HUES6 (cell line): ENCODE measurements around the gene SDF2.
"Not testable (repeated sequence)": the region's sequence is repeated elsewhere in the genome, so short reads cannot be mapped to it uniquely, and the experiment has no call there.

ENCODE experiments used
- H3K27ac ChIP-seq: 2 replicates; pipeline ENCODE4 v1.7.0; 2013; ENCODE audit warnings: low read depth, mild to moderate bottlenecking, low read length, inconsistent platforms
- H3K27me3 ChIP-seq: 2 replicates; pipeline ENCODE4 v1.6.1; 2013; ENCODE audit warnings: low read length; ENCODE audit not compliant: control insufficient read depth, insufficient read depth
- H3K36me3 ChIP-seq: 2 replicates; pipeline ENCODE4 v1.6.1; 2013; ENCODE audit warnings: low read length; ENCODE audit not compliant: control insufficient read depth, insufficient read depth
- H3K4me1 ChIP-seq: 2 replicates; pipeline ENCODE4 v1.6.1; 2013; ENCODE audit warnings: low read length; ENCODE audit not compliant: control insufficient read depth, insufficient read depth
- H3K4me3 ChIP-seq: 2 replicates; pipeline ENCODE4 v1.5.1; 2013; ENCODE audit warnings: low read depth, low read length
- H3K9ac ChIP-seq: one replicate; pipeline ENCODE4 v1.6.1; 2013; ENCODE audit warnings: mild to moderate bottlenecking, low read length
- H3K9me3 ChIP-seq: 2 replicates; pipeline ENCODE4 v1.6.1; 2013; ENCODE audit warnings: low read depth, low read length; ENCODE audit not compliant: control insufficient read depth, insufficient read depth

The SDF2 gene

GRCh38 chr17:28675980-28676379, 14.3 kb upstream of the SDF2 start:
- Histone ChIP-seq H3K27me3 (no peaks in the 10 kb centered on the region), H3K4me1 (no peaks in the 10 kb centered on the region), H3K36me3 (peaks cover 97% of the 10 kb centered on the region), H3K27ac (no peak overlapping the region), H3K9ac (no peak overlapping the region), H3K9me3 (no peaks in the 10 kb centered on the region), H3K4me3 (no peak overlapping the region)

- H3K9me3 ChIP-seq, result no peaks in the 10 kb centered on the region
- peaks cover 96% of the 10 kb centered on the region for H3K36me3 ChIP-seq
- no peak overlapping the region for H3K9ac ChIP-seq
- H3K4me1 ChIP-seq, result no peaks in the 10 kb centered on the region
- H3K27me3 ChIP-seq, result no peaks in the 10 kb centered on the region
- no peak overlapping the region for H3K27ac ChIP-seq
- no peak overlapping the region for H3K4me3 ChIP-seq
Measured at GRCh38 chr17:28675490-28675889, 13.8 kb upstream of the SDF2 start.

- Histone ChIP-seq H3K36me3 (peaks cover 78% of the 10 kb centered on the region), H3K9ac (no peak overlapping the region), H3K4me3 (no peak overlapping the region), H3K9me3 (no peaks in the 10 kb centered on the region), H3K27ac (no peak overlapping the region), H3K4me1 (no peaks in the 10 kb centered on the region), H3K27me3 (no peaks in the 10 kb centered on the region)
Measured at GRCh38 chr17:28669918-28670317, 8.2 kb upstream of the SDF2 start.

GRCh38 chr17:28667870-28668269, 6.2 kb upstream of the SDF2 start:
- no peak overlapping the region for H3K4me3 ChIP-seq
- peaks cover 63% of the 10 kb centered on the region for H3K36me3 ChIP-seq
- H3K27me3 ChIP-seq, result no peaks in the 10 kb centered on the region
- peaks cover 3% of the 10 kb centered on the region; the same call in 1 of the 2 replicates for H3K4me1 ChIP-seq
- H3K9ac ChIP-seq, result no peak overlapping the region
- no peak overlapping the region for H3K27ac ChIP-seq
- no peaks in the 10 kb centered on the region for H3K9me3 ChIP-seq

- Histone ChIP-seq H3K9me3 (no peaks in the 10 kb centered on the region), H3K27me3 (no peaks in the 10 kb centered on the region), H3K9ac (no peak overlapping the region), H3K27ac (no peak overlapping the region), H3K4me1 (peaks cover 5% of the 10 kb centered on the region; the same call in 1 of the 2 replicates), H3K4me3 (no peak overlapping the region), H3K36me3 (peaks cover 45% of the 10 kb centered on the region)
Measured at GRCh38 chr17:28665994-28666393, 4.3 kb upstream of the SDF2 start.

GRCh38 chr17:28663723-28664122, 2.0 kb upstream of the SDF2 start:
- no peak overlapping the region for H3K9ac ChIP-seq
- no peak overlapping the region for H3K4me3 ChIP-seq
- peaks cover 48% of the 10 kb centered on the region for H3K36me3 ChIP-seq
- H3K9me3 ChIP-seq, result peaks cover 12% of the 10 kb centered on the region
- peaks cover 5% of the 10 kb centered on the region; the same call in 1 of the 2 replicates for H3K4me1 ChIP-seq
- no peaks in the 10 kb centered on the region for H3K27me3 ChIP-seq
- no peak overlapping the region for H3K27ac ChIP-seq

- Histone ChIP-seq H3K27me3 (no peaks in the 10 kb centered on the region), H3K4me1 (peaks cover 5% of the 10 kb centered on the region; the same call in 1 of the 2 replicates), H3K4me3 (peak overlapping the region; percentile 98), H3K9ac (peak overlapping the region; percentile 95), H3K9me3 (peaks cover 21% of the 10 kb centered on the region), H3K27ac (peak overlapping the region; percentile 88), H3K36me3 (peaks cover 46% of the 10 kb centered on the region)
Measured at GRCh38 chr17:28662527-28662829, 772 bp upstream of the SDF2 start.

- H3K9me3 ChIP-seq, result peaks cover 29% of the 10 kb centered on the region
- not testable (repeated sequence) for H3K27me3 ChIP-seq, H3K9ac ChIP-seq, H3K4me1 ChIP-seq, H3K4me3 ChIP-seq, H3K27ac ChIP-seq
- peaks cover 37% of the 10 kb centered on the region for H3K36me3 ChIP-seq
Measured at GRCh38 chr17:28659497-28659881, 2.2 kb downstream of the SDF2 start.

- not testable (repeated sequence) for H3K9ac ChIP-seq, H3K4me1 ChIP-seq, H3K27me3 ChIP-seq, H3K4me3 ChIP-seq, H3K27ac ChIP-seq
- Histone ChIP-seq H3K36me3 (peaks cover 40% of the 10 kb centered on the region), H3K9me3 (peaks cover 29% of the 10 kb centered on the region)
Measured at GRCh38 chr17:28658766-28659496, 2.8 kb downstream of the SDF2 start.

GRCh38 chr17:28658342-28658741, 3.4 kb downstream of the SDF2 start:
- H3K9ac ChIP-seq, H3K4me3 ChIP-seq, H3K27me3 ChIP-seq, H3K27ac ChIP-seq, H3K4me1 ChIP-seq: not testable (repeated sequence)
- H3K9me3 ChIP-seq, result peaks cover 29% of the 10 kb centered on the region
- H3K36me3 ChIP-seq, result peaks cover 45% of the 10 kb centered on the region

- no peaks in the 10 kb centered on the region for H3K27me3 ChIP-seq
- no peak overlapping the region; the same call in 1 of the 2 replicates for H3K4me3 ChIP-seq
- H3K27ac ChIP-seq, result no peak overlapping the region
- H3K9ac ChIP-seq, result no peak overlapping the region
- H3K36me3 ChIP-seq, result peaks cover 50% of the 10 kb centered on the region
- peaks cover 29% of the 10 kb centered on the region for H3K9me3 ChIP-seq
- H3K4me1 ChIP-seq, result peaks cover 1% of the 10 kb centered on the region; the same call in 1 of the 2 replicates
Measured at GRCh38 chr17:28657756-28658155, 4.0 kb downstream of the SDF2 start.
